Astrocyte (in vitro differentiated cells and primary cell): Measurements from ENCODE around the gene RNPS1. TPM values are rescaled to one million over a fixed set of nuclear protein-coding genes. Genes with fewer than 3 reads are reported as not detected.
"Not testable (repeated sequence)": the region's sequence is repeated elsewhere in the genome, so short reads cannot be mapped to it uniquely, and the experiment has no call there.

Experiments used
- DNase-seq: peaks from one replicate; pipeline ENCODE4 v3.0.0-alpha.2; 2010; ENCODE audit warnings: low read depth
- FAIRE-seq: peaks from 2 replicates; lab custom pipeline; 2011; peaks lifted over from hg19 to GRCh38; lab: Jason Lieb, UNC
- H2AFZ ChIP-seq: 2 replicates; pipeline ENCODE4 v1.6.0; 2012; ENCODE audit warnings: low read depth, low read length, inconsistent platforms
- H3K27ac ChIP-seq: 2 replicates; pipeline ENCODE4 v1.5.1; 2011; ENCODE audit warnings: low read depth, low read length, inconsistent platforms
- H3K27me3 ChIP-seq: 2 replicates; pipeline ENCODE4 v1.6.0; 2011; ENCODE audit warnings: low read length, inconsistent platforms; ENCODE audit not compliant: insufficient read depth
- H3K36me3 ChIP-seq: 2 replicates; pipeline ENCODE4 v1.5.1; 2011; ENCODE audit warnings: low read length, inconsistent platforms; ENCODE audit not compliant: insufficient read depth
- H3K4me1 ChIP-seq: 2 replicates; pipeline ENCODE4 v1.5.1; 2011; ENCODE audit warnings: low read length, inconsistent platforms; ENCODE audit not compliant: insufficient read depth
- H3K4me2 ChIP-seq: 2 replicates; pipeline ENCODE4 v1.6.0; 2012; ENCODE audit warnings: low read length, inconsistent platforms
- H3K4me3 ChIP-seq: 2 replicates; pipeline ENCODE4 v1.5.1; 2011; ENCODE audit warnings: low read depth, mild to moderate bottlenecking, low read length, inconsistent platforms; ENCODE audit not compliant: insufficient read depth
- H3K79me2 ChIP-seq: 2 replicates; pipeline ENCODE4 v1.6.0; 2012; ENCODE audit warnings: mild to moderate bottlenecking, low read length, inconsistent platforms; ENCODE audit not compliant: insufficient read depth
- H3K9ac ChIP-seq: 2 replicates; pipeline ENCODE4 v1.6.0; 2012; ENCODE audit warnings: mild to moderate bottlenecking, low read length, inconsistent platforms
- H3K9me3 ChIP-seq: 2 replicates; pipeline ENCODE4 v1.5.1; 2012; ENCODE audit warnings: low read depth, mild to moderate bottlenecking, low read length, inconsistent platforms; ENCODE audit not compliant: insufficient read depth
- H4K20me1 ChIP-seq: 2 replicates; pipeline ENCODE4 v1.6.0; 2012; ENCODE audit warnings: low read length, inconsistent platforms; ENCODE audit not compliant: insufficient read depth
- H3K27ac Mint-ChIP-seq: one replicate; pipeline ENCODE4 v1.8.0; 2021; ENCODE audit warnings: mild to moderate bottlenecking, mixed read lengths; ENCODE audit not compliant: unreplicated experiment
- H3K27me3 Mint-ChIP-seq: one replicate; pipeline ENCODE4 v1.8.0; 2021; ENCODE audit warnings: low read depth, mixed read lengths; ENCODE audit not compliant: unreplicated experiment
- H3K36me3 Mint-ChIP-seq: one replicate; pipeline ENCODE4 v1.8.0; 2021; ENCODE audit warnings: low read depth, mixed read lengths; ENCODE audit not compliant: unreplicated experiment
- H3K4me1 Mint-ChIP-seq: one replicate; pipeline ENCODE4 v1.8.0; 2021; ENCODE audit warnings: low read depth, mixed read lengths; ENCODE audit not compliant: unreplicated experiment
- H3K4me3 Mint-ChIP-seq: one replicate; pipeline ENCODE4 v1.8.0; 2021; ENCODE audit warnings: mild to moderate bottlenecking, moderate library complexity, mixed read lengths; ENCODE audit not compliant: unreplicated experiment
- H3K9me3 Mint-ChIP-seq: one replicate; pipeline ENCODE4 v1.8.0; 2021; ENCODE audit warnings: mild to moderate bottlenecking, mixed read lengths; ENCODE audit not compliant: unreplicated experiment
- CTCF ChIP-seq: IDR thresholded peaks from 2 replicates; pipeline ENCODE4 v1.5.1; 2011; ENCODE audit warnings: low read depth, mild to moderate bottlenecking, inconsistent platforms, low read length, moderate library complexity; ENCODE audit not compliant: insufficient read depth
- EZH2 ChIP-seq: IDR thresholded peaks from 2 replicates; pipeline ENCODE4 v1.6.1; 2012; ENCODE audit warnings: mild to moderate bottlenecking, low read length, inconsistent platforms; ENCODE audit not compliant: insufficient read depth
- total RNA-seq: library from RNA; stranded (reverse); gene quantifications from 2 replicates; pipeline ENCODE4 v1.2.1, GENCODE V29; 2021

Gene RNPS1
- total RNA-seq, 1 donor from 2014 or later = 209 TPM

- Histone ChIP-seq H2AFZ (no peak overlapping the region), H4K20me1 (peaks cover 87% of the 10 kb centered on the region), H3K9ac (no peak overlapping the region), H3K4me2 (no peak overlapping the region), H3K27ac (no peak overlapping the region), H3K36me3 (peaks cover 75% of the 10 kb centered on the region), H3K4me1 (no peaks in the 10 kb centered on the region), H3K27me3 (no peaks in the 10 kb centered on the region), H3K4me3 (no peak overlapping the region), H3K9me3 (no peaks in the 10 kb centered on the region), H3K79me2 (peaks cover 87% of the 10 kb centered on the region)
- Mint-ChIP-seq H3K4me1 (peaks cover 1% of the 10 kb centered on the region), H3K4me3 (no peak overlapping the region), H3K36me3 (peaks cover 18% of the 10 kb centered on the region), H3K27ac (no peak overlapping the region), H3K9me3 (no peaks in the 10 kb centered on the region), H3K27me3 (no peaks in the 10 kb centered on the region)
- FAIRE-seq (no peak), DNase-seq (no peak)
- TF ChIP-seq CTCF (no peak), EZH2 (no peak)
Observed at GRCh38 chr16:2260250-2260649, 7.7 kb downstream of the RNPS1 start.

- not testable (repeated sequence) for DNase-seq, H3K9ac ChIP-seq, H3K4me2 ChIP-seq, H3K27ac Mint-ChIP-seq, H3K4me1 ChIP-seq, H3K27me3 Mint-ChIP-seq, H3K27ac ChIP-seq, H3K27me3 ChIP-seq, FAIRE-seq, H3K4me3 ChIP-seq, H3K4me3 Mint-ChIP-seq, H3K9me3 Mint-ChIP-seq, H3K9me3 ChIP-seq, H2AFZ ChIP-seq, H3K4me1 Mint-ChIP-seq
- H3K79me2 ChIP-seq = peaks cover 70% of the 10 kb centered on the region
- H4K20me1 ChIP-seq = peaks cover 74% of the 10 kb centered on the region
- peaks cover 74% of the 10 kb centered on the region for H3K36me3 ChIP-seq
- peaks cover 14% of the 10 kb centered on the region for H3K36me3 Mint-ChIP-seq
Observed at GRCh38 chr16:2258530-2258929, 9.4 kb downstream of the RNPS1 start.

GRCh38 chr16:2257726-2258125 is 10.2 kb downstream of the RNPS1 start:
- no peaks in the 10 kb centered on the region for H3K27me3 Mint-ChIP-seq
- H3K9me3 Mint-ChIP-seq = no peaks in the 10 kb centered on the region
- Histone ChIP-seq H3K36me3 (peaks cover 74% of the 10 kb centered on the region), H3K27me3 (no peaks in the 10 kb centered on the region), H3K4me3 (no peak overlapping the region), H2AFZ (no peak overlapping the region), H3K79me2 (peaks cover 62% of the 10 kb centered on the region), H3K4me1 (no peaks in the 10 kb centered on the region), H3K4me2 (no peak overlapping the region), H3K9ac (no peak overlapping the region), H3K9me3 (no peaks in the 10 kb centered on the region), H3K27ac (no peak overlapping the region), H4K20me1 (peaks cover 72% of the 10 kb centered on the region)
- TF ChIP-seq EZH2 (no peak), CTCF (no peak)
- no peak for FAIRE-seq
- H3K27ac Mint-ChIP-seq = peak overlapping the region; percentile 47
- H3K4me3 Mint-ChIP-seq = no peak overlapping the region
- H3K4me1 Mint-ChIP-seq = peaks cover 5% of the 10 kb centered on the region
- peaks cover 17% of the 10 kb centered on the region for H3K36me3 Mint-ChIP-seq
- no peak for DNase-seq
